SJSA1 (cell line): ENCODE measurements around the gene SLC14A1. TPM values are rescaled to one million over a fixed set of nuclear protein-coding genes. Genes with fewer than 3 reads are reported as not detected.

Source experiments
- total RNA-seq: library from RNA; depleted of rRNA; stranded (reverse); fragments of >200 nt; shearing (Covaris generic); gene quantifications from 2 replicates; pipeline ENCODE4 v1.2.3, GENCODE V29; 2014; rRNA removed

SLC14A1 gene
- total RNA-seq, 1 experiment from 2014 or later = 7.8 TPM

Other genes starting within 250 kb of the SLC14A1 start
- gene SLC14A2, start 108.7 kb upstream of the SLC14A1 start, total RNA-seq = not detected in 2 replicates
- gene SIGLEC15, start 101.5 kb downstream of the SLC14A1 start, total RNA-seq = 0.06 and 0.68 TPM in 2 replicates
- 9.4 and 14.8 TPM in 2 replicates for gene EPG5, start 243.1 kb downstream of the SLC14A1 start, total RNA-seq